Measurements from ENCODE around the gene SCD5.

SCD5 gene

DNA sequence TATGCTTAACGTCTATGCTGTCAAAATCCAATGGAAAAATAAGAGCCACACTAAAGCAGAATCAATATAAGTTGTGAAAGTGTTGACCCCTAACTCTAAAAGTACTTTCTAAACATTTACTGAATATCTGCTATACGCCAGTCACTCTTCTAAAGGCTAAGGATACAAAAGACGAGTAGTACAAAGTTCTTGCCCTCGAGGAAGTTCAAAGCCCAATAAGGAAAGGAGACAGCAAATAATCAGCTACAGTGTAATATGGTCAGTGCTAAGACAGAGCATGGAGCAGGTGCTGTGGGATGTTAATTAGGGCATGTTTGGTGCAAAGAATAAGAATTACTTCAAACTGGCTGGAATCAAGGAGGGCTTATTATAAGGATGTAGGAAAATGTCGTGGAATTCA is 205.2 kb downstream of the SCD5 start:
- H3K9me3 ChIP-seq (ENCODE audit: control insufficient read depth in 2 of 2, low read length in 2 of 2) = no peaks in the 10 kb centered on the region
- no peaks in the 10 kb centered on the region for H3K36me3 ChIP-seq (ENCODE audit: control insufficient read depth in 2 of 2, insufficient read depth in 2 of 2, low read length in 2 of 2)
- no peak overlapping the region for H3K9ac ChIP-seq (ENCODE audit: low read depth in 1 of 2, low read length in 2 of 2)
- no peak overlapping the region for H3K27ac ChIP-seq (ENCODE audit: low read depth in 2 of 2, low read length in 2 of 2)
- H3K4me1 ChIP-seq (ENCODE audit: control insufficient read depth in 2 of 2, insufficient read depth in 2 of 2, low read length in 2 of 2) = no peaks in the 10 kb centered on the region
- no peak overlapping the region for H3K4me3 ChIP-seq (ENCODE audit: low read length in 2 of 2)
- H3K27me3 ChIP-seq (ENCODE audit: control insufficient read depth in 2 of 2, insufficient read depth in 2 of 2, low read length in 2 of 2) = no peaks in the 10 kb centered on the region

- Histone ChIP-seq H3K9ac (ENCODE audit: low read depth in 1 of 2, low read length in 2 of 2) (no peak overlapping the region), H3K27ac (ENCODE audit: low read depth in 2 of 2, low read length in 2 of 2) (no peak overlapping the region), H3K27me3 (ENCODE audit: control insufficient read depth in 2 of 2, insufficient read depth in 2 of 2, low read length in 2 of 2) (no peaks in the 10 kb centered on the region), H3K4me1 (ENCODE audit: control insufficient read depth in 2 of 2, insufficient read depth in 2 of 2, low read length in 2 of 2) (no peaks in the 10 kb centered on the region), H3K36me3 (ENCODE audit: control insufficient read depth in 2 of 2, insufficient read depth in 2 of 2, low read length in 2 of 2) (no peaks in the 10 kb centered on the region), H3K4me3 (ENCODE audit: low read length in 2 of 2) (no peak overlapping the region), H3K9me3 (ENCODE audit: control insufficient read depth in 2 of 2, low read length in 2 of 2) (no peaks in the 10 kb centered on the region)
Observed at GRCh38 chr4:82592639-82593038, 206.0 kb downstream of the SCD5 start.

GRCh38 chr4:82591592-82591991 is 207.0 kb downstream of the SCD5 start:
- H3K4me1 ChIP-seq (ENCODE audit: control insufficient read depth in 2 of 2, insufficient read depth in 2 of 2, low read length in 2 of 2) = no peaks in the 10 kb centered on the region
- no peak overlapping the region for H3K4me3 ChIP-seq (ENCODE audit: low read length in 2 of 2)
- H3K36me3 ChIP-seq (ENCODE audit: control insufficient read depth in 2 of 2, insufficient read depth in 2 of 2, low read length in 2 of 2) = no peaks in the 10 kb centered on the region

DNA sequence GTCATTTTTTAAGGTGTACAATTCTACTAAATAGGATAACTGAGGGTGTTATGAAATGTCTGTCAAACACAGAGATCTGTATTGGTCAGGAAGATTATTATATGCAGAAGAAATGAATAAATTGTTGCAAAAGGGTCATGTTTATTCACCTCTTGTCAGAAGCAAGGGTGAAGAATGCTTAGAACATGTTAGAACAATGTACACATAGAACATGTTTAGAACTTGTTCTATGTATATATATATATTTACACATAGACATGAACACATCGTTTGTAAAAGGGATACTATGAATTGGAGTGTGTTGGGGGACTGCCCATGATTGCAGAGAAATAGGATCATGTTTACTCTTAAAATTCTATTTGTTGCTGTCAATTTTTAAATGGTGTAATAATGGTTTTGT is 208.8 kb downstream of the SCD5 start:
- H3K27ac ChIP-seq (ENCODE audit: low read depth in 2 of 2, low read length in 2 of 2) = no peak overlapping the region
- no peaks in the 10 kb centered on the region for H3K4me1 ChIP-seq (ENCODE audit: control insufficient read depth in 2 of 2, insufficient read depth in 2 of 2, low read length in 2 of 2)
- H3K4me3 ChIP-seq (ENCODE audit: low read length in 2 of 2) = no peak overlapping the region
- H3K9me3 ChIP-seq (ENCODE audit: control insufficient read depth in 2 of 2, low read length in 2 of 2) = no peaks in the 10 kb centered on the region
- no peaks in the 10 kb centered on the region for H3K36me3 ChIP-seq (ENCODE audit: control insufficient read depth in 2 of 2, insufficient read depth in 2 of 2, low read length in 2 of 2)
- H3K9ac ChIP-seq (ENCODE audit: low read depth in 1 of 2, low read length in 2 of 2) = no peak overlapping the region
- no peaks in the 10 kb centered on the region for H3K27me3 ChIP-seq (ENCODE audit: control insufficient read depth in 2 of 2, insufficient read depth in 2 of 2, low read length in 2 of 2)

More at GRCh38 chr4:82591592-82591991, 207.0 kb downstream of the SCD5 start:
- no peaks in the 10 kb centered on the region for H3K9me3 ChIP-seq (ENCODE audit: control insufficient read depth in 2 of 2, low read length in 2 of 2)
- no peak overlapping the region for H3K9ac ChIP-seq (ENCODE audit: low read depth in 1 of 2, low read length in 2 of 2)
- no peak overlapping the region for H3K27ac ChIP-seq (ENCODE audit: low read depth in 2 of 2, low read length in 2 of 2)
- no peaks in the 10 kb centered on the region for H3K27me3 ChIP-seq (ENCODE audit: control insufficient read depth in 2 of 2, insufficient read depth in 2 of 2, low read length in 2 of 2)

DNA sequence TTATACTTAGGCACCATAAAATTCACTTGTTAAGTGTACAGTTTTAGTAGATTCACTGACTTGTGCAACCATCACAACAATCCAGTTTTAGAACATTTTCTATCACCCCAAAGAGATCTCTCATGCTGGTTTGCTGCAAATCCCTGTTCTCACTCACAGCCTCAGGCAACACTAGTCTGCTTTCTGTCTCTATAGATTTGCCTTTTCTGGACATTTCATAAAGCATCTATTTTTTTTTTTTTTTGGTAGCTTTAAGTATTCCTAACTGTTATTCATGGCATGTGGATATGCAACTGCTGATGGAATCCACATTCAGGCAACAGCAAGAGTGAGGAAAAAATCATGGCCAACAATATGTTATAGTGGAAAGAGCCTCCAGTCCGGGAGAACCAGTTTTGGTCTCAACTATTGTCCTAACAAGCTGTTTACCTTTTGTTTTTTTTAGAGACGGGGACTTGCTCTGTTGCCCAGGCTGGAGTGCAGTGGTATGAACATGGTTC is 209.8 kb downstream of the SCD5 start:
- Histone ChIP-seq H3K9ac (ENCODE audit: low read depth in 1 of 2, low read length in 2 of 2) (no peak overlapping the region), H3K27ac (ENCODE audit: low read depth in 2 of 2, low read length in 2 of 2) (no peak overlapping the region), H3K36me3 (ENCODE audit: control insufficient read depth in 2 of 2, insufficient read depth in 2 of 2, low read length in 2 of 2) (no peaks in the 10 kb centered on the region), H3K9me3 (ENCODE audit: control insufficient read depth in 2 of 2, low read length in 2 of 2) (no peaks in the 10 kb centered on the region), H3K4me1 (ENCODE audit: control insufficient read depth in 2 of 2, insufficient read depth in 2 of 2, low read length in 2 of 2) (no peaks in the 10 kb centered on the region), H3K4me3 (ENCODE audit: low read length in 2 of 2) (no peak overlapping the region), H3K27me3 (ENCODE audit: control insufficient read depth in 2 of 2, insufficient read depth in 2 of 2, low read length in 2 of 2) (no peaks in the 10 kb centered on the region)

DNA sequence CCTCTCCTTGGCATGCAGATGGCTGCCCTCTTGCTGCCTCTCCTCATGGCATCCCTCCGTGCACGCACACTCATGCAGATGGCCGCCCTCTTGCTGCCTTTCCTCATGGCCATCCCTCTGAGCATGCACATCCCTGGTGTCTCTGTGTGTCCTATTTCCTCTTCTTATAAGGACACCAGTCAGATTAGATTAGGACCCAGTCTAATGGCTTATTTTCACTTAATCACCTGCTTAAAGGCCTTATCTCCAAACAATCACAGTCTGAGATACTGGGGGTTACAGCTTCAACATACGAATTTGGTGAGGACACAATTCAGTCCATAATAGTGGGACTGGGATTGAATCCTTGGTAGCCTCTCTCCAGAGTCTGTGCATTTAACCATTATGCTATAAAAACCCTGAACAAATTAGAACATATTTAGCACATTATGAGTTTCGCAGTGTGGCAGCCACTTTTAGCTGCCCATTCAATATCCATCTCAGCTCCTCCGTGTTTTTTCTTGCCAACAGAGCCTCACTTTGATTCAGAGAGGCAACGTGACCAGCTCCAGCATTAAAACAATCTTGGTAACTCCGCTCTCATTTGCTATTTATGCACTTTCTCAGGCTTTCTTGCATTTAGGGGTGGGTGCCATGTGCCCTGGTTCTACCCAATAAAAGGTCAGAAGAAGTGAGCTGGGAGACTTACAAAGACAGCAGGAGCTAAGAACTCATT is 210.6 kb downstream of the SCD5 start:
- Histone ChIP-seq H3K9me3 (ENCODE audit: control insufficient read depth in 2 of 2, low read length in 2 of 2) (no peaks in the 10 kb centered on the region), H3K4me3 (ENCODE audit: low read length in 2 of 2) (no peak overlapping the region), H3K4me1 (ENCODE audit: control insufficient read depth in 2 of 2, insufficient read depth in 2 of 2, low read length in 2 of 2) (no peaks in the 10 kb centered on the region), H3K9ac (ENCODE audit: low read depth in 1 of 2, low read length in 2 of 2) (no peak overlapping the region), H3K36me3 (ENCODE audit: control insufficient read depth in 2 of 2, insufficient read depth in 2 of 2, low read length in 2 of 2) (no peaks in the 10 kb centered on the region), H3K27me3 (ENCODE audit: control insufficient read depth in 2 of 2, insufficient read depth in 2 of 2, low read length in 2 of 2) (no peaks in the 10 kb centered on the region), H3K27ac (ENCODE audit: low read depth in 2 of 2, low read length in 2 of 2) (no peak overlapping the region)

GRCh38 chr4:82585690-82586435 is 212.7 kb downstream of the SCD5 start:
- H3K27ac ChIP-seq (ENCODE audit: low read depth in 2 of 2, low read length in 2 of 2) = no peak overlapping the region

GRCh38 chr4:82584931-82585330 is 213.7 kb downstream of the SCD5 start:
- Histone ChIP-seq H3K4me1 (ENCODE audit: control insufficient read depth in 2 of 2, insufficient read depth in 2 of 2, low read length in 2 of 2) (no peaks in the 10 kb centered on the region), H3K27me3 (ENCODE audit: control insufficient read depth in 2 of 2, insufficient read depth in 2 of 2, low read length in 2 of 2) (no peaks in the 10 kb centered on the region), H3K9ac (ENCODE audit: low read depth in 1 of 2, low read length in 2 of 2) (no peak overlapping the region), H3K36me3 (ENCODE audit: control insufficient read depth in 2 of 2, insufficient read depth in 2 of 2, low read length in 2 of 2) (no peaks in the 10 kb centered on the region), H3K4me3 (ENCODE audit: low read length in 2 of 2) (no peak overlapping the region), H3K27ac (ENCODE audit: low read depth in 2 of 2, low read length in 2 of 2) (no peak overlapping the region), H3K9me3 (ENCODE audit: control insufficient read depth in 2 of 2, low read length in 2 of 2) (no peaks in the 10 kb centered on the region)

More at GRCh38 chr4:82585690-82586435, 212.7 kb downstream of the SCD5 start:
- Histone ChIP-seq H3K27me3 (ENCODE audit: control insufficient read depth in 2 of 2, insufficient read depth in 2 of 2, low read length in 2 of 2) (no peaks in the 10 kb centered on the region), H3K36me3 (ENCODE audit: control insufficient read depth in 2 of 2, insufficient read depth in 2 of 2, low read length in 2 of 2) (no peaks in the 10 kb centered on the region), H3K4me1 (ENCODE audit: control insufficient read depth in 2 of 2, insufficient read depth in 2 of 2, low read length in 2 of 2) (no peaks in the 10 kb centered on the region), H3K4me3 (ENCODE audit: low read length in 2 of 2) (no peak overlapping the region), H3K9me3 (ENCODE audit: control insufficient read depth in 2 of 2, low read length in 2 of 2) (no peaks in the 10 kb centered on the region), H3K9ac (ENCODE audit: low read depth in 1 of 2, low read length in 2 of 2) (no peak overlapping the region)

DNA sequence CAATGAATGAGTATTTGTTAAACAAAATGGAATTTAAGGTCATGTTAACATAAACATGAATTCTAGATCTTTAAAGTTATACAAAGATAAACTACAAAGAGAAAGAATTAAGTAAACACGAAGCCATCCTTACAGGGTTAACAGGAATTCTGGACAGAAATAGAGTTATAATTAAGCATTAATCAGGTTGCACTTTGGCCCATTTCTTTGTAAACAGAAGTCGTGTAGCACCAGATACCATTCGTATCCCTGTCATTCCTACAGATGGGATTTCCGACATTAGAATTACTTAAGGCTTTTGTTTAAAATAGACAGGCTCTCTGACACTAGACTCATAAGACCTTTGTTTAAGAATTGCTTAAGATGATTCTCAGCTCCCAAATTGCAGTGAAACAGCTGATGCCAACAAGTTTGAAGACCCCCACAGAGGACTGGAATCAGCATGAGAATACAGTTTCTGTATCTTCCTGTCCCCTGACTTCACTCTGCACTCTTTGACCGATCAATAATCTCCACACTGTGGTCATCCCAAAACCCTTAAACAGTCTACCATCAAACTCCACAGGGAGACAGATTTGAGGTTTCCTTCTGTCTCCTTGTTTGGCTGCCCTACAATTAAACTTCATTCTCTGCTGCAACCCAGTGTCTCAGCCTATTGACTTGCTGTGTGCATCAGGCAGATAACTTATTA is 214.6 kb downstream of the SCD5 start:
- Histone ChIP-seq H3K4me1 (ENCODE audit: control insufficient read depth in 2 of 2, insufficient read depth in 2 of 2, low read length in 2 of 2) (no peaks in the 10 kb centered on the region), H3K4me3 (ENCODE audit: low read length in 2 of 2) (no peak overlapping the region), H3K9ac (ENCODE audit: low read depth in 1 of 2, low read length in 2 of 2) (no peak overlapping the region), H3K36me3 (ENCODE audit: control insufficient read depth in 2 of 2, insufficient read depth in 2 of 2, low read length in 2 of 2) (no peaks in the 10 kb centered on the region), H3K9me3 (ENCODE audit: control insufficient read depth in 2 of 2, low read length in 2 of 2) (no peaks in the 10 kb centered on the region), H3K27ac (ENCODE audit: low read depth in 2 of 2, low read length in 2 of 2) (no peak overlapping the region), H3K27me3 (ENCODE audit: control insufficient read depth in 2 of 2, insufficient read depth in 2 of 2, low read length in 2 of 2) (no peaks in the 10 kb centered on the region)

- Histone ChIP-seq H3K27ac (ENCODE audit: low read depth in 2 of 2, low read length in 2 of 2) (no peak overlapping the region), H3K9me3 (ENCODE audit: control insufficient read depth in 2 of 2, low read length in 2 of 2) (no peaks in the 10 kb centered on the region), H3K36me3 (ENCODE audit: control insufficient read depth in 2 of 2, insufficient read depth in 2 of 2, low read length in 2 of 2) (no peaks in the 10 kb centered on the region), H3K4me1 (ENCODE audit: control insufficient read depth in 2 of 2, insufficient read depth in 2 of 2, low read length in 2 of 2) (no peaks in the 10 kb centered on the region), H3K9ac (ENCODE audit: low read depth in 1 of 2, low read length in 2 of 2) (no peak overlapping the region), H3K27me3 (ENCODE audit: control insufficient read depth in 2 of 2, insufficient read depth in 2 of 2, low read length in 2 of 2) (no peaks in the 10 kb centered on the region), H3K4me3 (ENCODE audit: low read length in 2 of 2) (no peak overlapping the region)
Observed at GRCh38 chr4:82579932-82580331, 218.7 kb downstream of the SCD5 start.

Data from mucosa of rectum (tissue), 2 donors.